Loucy (cell line): Measurements from ENCODE around the gene ARHGAP26.

Experiments used
- EZH2phosphoT487 ChIP-seq: fragments of 200-600 bp; IDR thresholded peaks from 2 replicates; pipeline ENCODE4 v1.6.1; 2018; ENCODE audit warnings: antibody characterized with exemption, mild to moderate bottlenecking, moderate library complexity, borderline replicate concordance
- TF ChIP-seq, protein P1 (sequence below): fragments of 200-600 bp; sonication (generic); conservative IDR thresholded peaks from 2 replicates; pipeline ENCODE4 v1.5.1; 2014; ENCODE audit warnings: mild to moderate bottlenecking, antibody characterized with exemption, low read length

DNA sequence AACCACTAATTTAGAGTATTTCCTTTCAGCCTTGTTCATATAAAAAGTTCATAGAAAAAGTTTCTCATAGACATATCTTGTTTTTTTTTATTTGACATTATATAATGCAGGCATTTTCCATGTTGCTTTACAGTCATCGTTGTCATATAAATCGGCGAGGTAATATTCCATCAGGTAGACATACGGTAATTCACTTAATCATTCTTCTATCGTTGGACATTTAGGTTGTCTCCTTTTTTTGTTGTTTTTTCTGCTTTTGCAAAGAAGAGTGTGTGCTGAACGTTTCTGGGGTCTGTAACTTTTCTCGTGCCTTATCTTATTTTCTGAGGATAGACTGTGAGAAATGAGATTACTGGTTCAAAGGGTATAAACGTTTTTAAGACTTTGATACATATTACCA lies 283.6 kb downstream of the ARHGAP26 start:
- TF ChIP-seq, protein P1, sequence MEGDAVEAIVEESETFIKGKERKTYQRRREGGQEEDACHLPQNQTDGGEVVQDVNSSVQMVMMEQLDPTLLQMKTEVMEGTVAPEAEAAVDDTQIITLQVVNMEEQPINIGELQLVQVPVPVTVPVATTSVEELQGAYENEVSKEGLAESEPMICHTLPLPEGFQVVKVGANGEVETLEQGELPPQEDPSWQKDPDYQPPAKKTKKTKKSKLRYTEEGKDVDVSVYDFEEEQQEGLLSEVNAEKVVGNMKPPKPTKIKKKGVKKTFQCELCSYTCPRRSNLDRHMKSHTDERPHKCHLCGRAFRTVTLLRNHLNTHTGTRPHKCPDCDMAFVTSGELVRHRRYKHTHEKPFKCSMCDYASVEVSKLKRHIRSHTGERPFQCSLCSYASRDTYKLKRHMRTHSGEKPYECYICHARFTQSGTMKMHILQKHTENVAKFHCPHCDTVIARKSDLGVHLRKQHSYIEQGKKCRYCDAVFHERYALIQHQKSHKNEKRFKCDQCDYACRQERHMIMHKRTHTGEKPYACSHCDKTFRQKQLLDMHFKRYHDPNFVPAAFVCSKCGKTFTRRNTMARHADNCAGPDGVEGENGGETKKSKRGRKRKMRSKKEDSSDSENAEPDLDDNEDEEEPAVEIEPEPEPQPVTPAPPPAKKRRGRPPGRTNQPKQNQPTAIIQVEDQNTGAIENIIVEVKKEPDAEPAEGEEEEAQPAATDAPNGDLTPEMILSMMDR = no peak
- TF ChIP-seq EZH2phosphoT487 = no peak
